ENCODE data around the gene RPEL1.

- TF ChIP-seq CTCF (IDR thresholded peaks at IDR 0.05; ENCODE audit: low read depth, low read length, poor library complexity, severe bottlenecking) (no peak), EZH2phosphoT487 (IDR thresholded peaks at IDR 0.05; ENCODE audit: borderline replicate concordance, low read length) (no peak)
These were observed 10.9 kb downstream of the RPEL1 start for GRCh38 chr10:103256613-103257012.

Data from DOHH2 (cell line).